Ishikawa (cell line): ENCODE results near the gene NRG3.

ENCODE experiments used
- CEBPB ChIP-seq: IDR thresholded peaks from 2 replicates; pipeline ENCODE4 v1.6.1; 2012
- CREB1 ChIP-seq: IDR thresholded peaks from 2 replicates; pipeline ENCODE4 v1.6.1; 2012; ENCODE audit warnings: low read depth
- EGR1 ChIP-seq: IDR thresholded peaks from 2 replicates; pipeline ENCODE4 v1.6.1; 2012
- EP300 ChIP-seq: IDR thresholded peaks from 2 replicates; pipeline ENCODE4 v1.6.1; 2012; ENCODE audit warnings: borderline replicate concordance
- FOXM1 ChIP-seq: IDR thresholded peaks from 2 replicates; pipeline ENCODE4 v1.6.1; 2012; ENCODE audit warnings: low read depth, borderline replicate concordance
- NFIC ChIP-seq: IDR thresholded peaks from 2 replicates; pipeline ENCODE4 v1.6.1; 2012
- RAD21 ChIP-seq: IDR thresholded peaks from 2 replicates; pipeline ENCODE4 v1.6.1; 2012; ENCODE audit warnings: low read depth
- REST ChIP-seq: IDR thresholded peaks from 2 replicates; pipeline ENCODE4 v1.6.1; 2012; ENCODE audit warnings: low read depth, mild to moderate bottlenecking
- TAF1 ChIP-seq: IDR thresholded peaks from 2 replicates; pipeline ENCODE4 v1.6.1; 2012; ENCODE audit warnings: low read depth, mild to moderate bottlenecking
- TCF12 ChIP-seq: IDR thresholded peaks from 2 replicates; pipeline ENCODE4 v1.6.1; 2012; ENCODE audit warnings: low read depth
- TEAD4 ChIP-seq: IDR thresholded peaks from 2 replicates; pipeline ENCODE4 v1.6.1; 2012
- USF1 ChIP-seq: IDR thresholded peaks from 2 replicates; pipeline ENCODE4 v1.6.1; 2012
- YY1 ChIP-seq: IDR thresholded peaks from 2 replicates; pipeline ENCODE4 v1.6.1; 2012; ENCODE audit warnings: low read depth
- ZBTB7A ChIP-seq: IDR thresholded peaks from 2 replicates; pipeline ENCODE4 v1.6.1; 2012; ENCODE audit warnings: low read depth
- TF ChIP-seq, protein P1 (sequence below): IDR thresholded peaks from 2 replicates; pipeline ENCODE4 v1.6.1; 2012

Gene NRG3

GRCh38 chr10:82925547-82925946 lies 1050.6 kb downstream of the NRG3 start:
- TF ChIP-seq CREB1 (no peak), CEBPB (no peak), NFIC (no peak), TAF1 (no peak), REST (no peak), FOXM1 (no peak), YY1 (no peak), USF1 (no peak), TCF12 (no peak)

DNA sequence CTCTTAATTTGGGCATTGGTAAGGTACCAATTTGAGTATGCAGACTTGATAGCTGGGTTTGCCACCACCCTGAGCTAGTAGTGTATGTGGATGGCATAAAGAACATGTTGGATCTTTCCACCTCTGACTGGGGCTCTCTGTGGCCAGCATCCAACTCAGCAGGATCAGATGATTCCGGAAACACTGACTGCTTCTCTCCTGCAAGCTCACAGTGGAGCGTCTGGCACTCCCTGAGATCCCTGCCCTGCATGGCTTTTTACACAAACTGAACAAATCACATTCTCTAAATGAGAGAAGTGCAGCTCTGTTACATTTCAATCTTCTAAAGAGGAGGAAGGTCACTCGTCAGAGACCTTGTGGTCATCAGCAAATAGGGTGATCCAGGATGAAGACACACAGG lies 1057.5 kb downstream of the NRG3 start:
- no peak for TF ChIP-seq YY1
- TF ChIP-seq, protein P1, sequence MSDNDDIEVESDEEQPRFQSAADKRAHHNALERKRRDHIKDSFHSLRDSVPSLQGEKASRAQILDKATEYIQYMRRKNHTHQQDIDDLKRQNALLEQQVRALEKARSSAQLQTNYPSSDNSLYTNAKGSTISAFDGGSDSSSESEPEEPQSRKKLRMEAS, result no peak
- TF ChIP-seq EGR1, result no peak
- no peak for TF ChIP-seq TAF1

GRCh38 chr10:82934429-82934828 lies 1059.4 kb downstream of the NRG3 start:
- no peak for TF ChIP-seq TEAD4
- TF ChIP-seq NFIC, result no peak
- no peak for TF ChIP-seq CREB1
- TF ChIP-seq FOXM1, result no peak
- TF ChIP-seq EGR1, result no peak
- no peak for TF ChIP-seq YY1
- TF ChIP-seq TAF1, result no peak
- no peak for TF ChIP-seq EP300

GRCh38 chr10:82934947-82935346 lies 1060.0 kb downstream of the NRG3 start:
- no peak for TF ChIP-seq REST
- TF ChIP-seq TAF1, result no peak
- TF ChIP-seq ZBTB7A, result no peak
- TF ChIP-seq NFIC, result no peak
- TF ChIP-seq, protein P1, result no peak
- TF ChIP-seq TEAD4, result no peak
- TF ChIP-seq FOXM1, result no peak
- no peak for TF ChIP-seq EP300
- no peak for TF ChIP-seq CEBPB
- no peak for TF ChIP-seq USF1
- TF ChIP-seq YY1, result no peak
- TF ChIP-seq RAD21, result no peak
- TF ChIP-seq TCF12, result no peak

DNA sequence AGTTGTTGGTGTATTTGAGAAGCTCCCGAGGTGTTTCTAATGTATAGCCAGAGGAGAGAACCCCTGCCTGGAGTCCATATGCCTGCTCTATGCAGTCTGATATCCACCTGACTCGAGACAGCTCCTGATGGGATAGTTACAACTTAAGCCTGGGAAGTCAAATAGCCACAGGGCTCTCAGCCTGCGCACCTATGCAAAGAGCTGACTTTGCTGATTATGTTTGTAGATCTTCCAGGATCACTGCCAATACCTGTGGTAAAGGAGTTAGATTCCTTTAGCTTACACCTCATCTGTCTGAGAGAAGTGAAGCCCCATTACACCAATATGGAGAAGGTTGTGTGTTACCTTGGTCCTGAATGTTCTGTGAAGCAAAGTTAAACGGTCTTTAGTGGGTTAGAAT lies 1063.3 kb downstream of the NRG3 start:
- TF ChIP-seq YY1, result no peak
- no peak for TF ChIP-seq CREB1
- TF ChIP-seq FOXM1, result no peak
- no peak for TF ChIP-seq EP300

DNA sequence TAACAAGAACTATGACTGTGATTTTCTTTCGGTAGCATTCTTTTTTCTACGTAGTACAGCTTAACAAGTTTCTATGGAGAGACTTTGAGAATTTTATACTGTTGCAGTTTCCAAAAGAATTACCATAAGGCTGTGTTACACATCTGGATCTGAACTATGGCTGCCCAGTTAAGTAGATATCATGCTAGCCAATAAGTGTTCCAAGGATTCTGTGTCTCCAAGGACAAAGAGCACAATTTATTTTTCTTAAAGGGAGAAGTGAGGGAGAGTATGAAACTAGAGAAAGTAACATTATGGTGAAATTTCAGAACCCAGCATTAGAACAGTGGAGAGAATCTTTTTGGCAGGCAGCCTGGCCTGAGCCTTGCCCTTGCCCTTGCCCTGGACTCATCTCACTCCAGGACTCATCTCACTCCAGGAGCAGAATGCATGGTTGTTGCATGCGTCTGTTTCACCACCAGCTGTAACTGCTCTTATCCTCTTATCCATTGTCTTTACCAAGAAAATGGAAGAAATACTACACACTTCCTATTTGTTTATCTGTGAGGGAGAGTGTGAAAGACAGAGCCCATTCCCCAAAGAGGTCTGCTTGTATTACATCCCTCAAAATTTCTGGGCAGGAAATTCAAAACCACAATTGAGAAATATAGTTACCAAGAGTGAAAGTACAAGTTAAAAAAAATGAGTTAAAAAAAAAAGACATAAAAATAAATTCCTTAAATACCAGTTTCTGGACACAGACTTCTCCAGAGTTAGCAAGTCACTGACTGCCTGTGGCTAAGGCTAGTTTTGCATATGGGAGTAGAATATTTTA lies 1067.5 kb downstream of the NRG3 start:
- TF ChIP-seq NFIC (no peak), RAD21 (no peak), YY1 (no peak), ZBTB7A (no peak), TCF12 (no peak), EP300 (no peak), USF1 (no peak), TEAD4 (no peak), CEBPB (no peak)
